GM18907 (cell line): ENCODE results near the gene REV3L.
"Not testable (repeated sequence)": the region's sequence is repeated elsewhere in the genome, so short reads cannot be mapped to it uniquely, and the experiment has no call there.

ENCODE experiments used
- ATAC-seq: cut with Tn5 transposase; IDR thresholded peaks from one replicate; pipeline ENCODE4 v1.9.1; 2021; ENCODE audit warnings: mild to moderate bottlenecking, moderate library complexity; ENCODE audit not compliant: unreplicated experiment

REV3L gene

DNA sequence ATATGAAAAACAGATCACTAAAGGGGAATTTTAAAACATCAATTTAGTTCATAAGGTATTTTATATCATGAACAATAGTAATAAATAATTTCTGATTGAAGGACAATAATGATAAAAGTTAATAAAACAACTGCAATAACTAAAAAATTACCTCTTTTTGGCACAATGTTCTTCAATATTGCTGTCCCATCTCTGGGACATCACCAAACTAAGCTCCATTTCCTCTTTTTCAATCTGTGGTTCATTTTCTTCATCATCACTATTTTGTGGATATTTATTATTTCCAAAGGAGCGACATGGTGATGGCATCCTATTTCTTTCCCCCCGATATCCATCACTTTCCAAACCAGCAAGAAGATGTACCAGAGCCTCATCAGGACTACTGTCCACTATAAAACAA is 103.2 kb downstream of the REV3L start:
- no peak for ATAC-seq

GRCh38 chr6:111379302-111379701 is 103.7 kb downstream of the REV3L start:
- no peak for ATAC-seq

GRCh38 chr6:111377558-111378120 is 105.4 kb downstream of the REV3L start:
- ATAC-seq = no peak

DNA sequence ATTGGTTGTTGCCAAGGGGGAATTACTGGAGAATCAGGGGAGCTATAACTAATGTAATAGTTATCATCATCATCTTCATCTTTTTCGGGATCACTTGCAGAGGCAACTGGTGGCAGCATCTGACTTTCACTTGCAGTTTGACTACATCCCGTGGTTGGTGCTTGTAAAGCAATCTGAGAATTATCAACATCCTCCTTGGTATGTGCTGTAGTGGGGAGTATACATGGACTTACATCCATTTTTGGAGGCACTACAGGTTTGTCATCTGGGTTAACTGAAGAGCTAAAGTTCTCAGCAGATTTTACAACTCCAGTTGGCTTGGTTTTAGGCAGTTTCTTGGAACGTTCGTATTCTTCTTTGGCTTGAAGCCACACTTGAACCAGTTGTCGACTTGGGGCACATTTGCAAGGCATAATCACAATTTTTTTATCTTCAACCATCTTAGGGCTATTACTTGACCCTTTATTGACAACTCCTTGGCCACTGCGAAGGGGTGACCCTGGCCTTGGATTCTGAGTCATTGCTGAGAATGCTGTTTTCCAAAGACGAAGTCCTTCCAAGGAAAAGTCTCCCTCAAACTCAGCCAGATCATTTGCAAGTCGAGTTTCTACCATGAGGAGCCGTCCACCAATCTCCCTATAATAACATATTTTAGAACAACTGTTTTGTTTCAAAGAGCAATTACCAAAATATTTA is 115.5 kb downstream of the REV3L start:
- peak; percentile 75 for ATAC-seq

DNA sequence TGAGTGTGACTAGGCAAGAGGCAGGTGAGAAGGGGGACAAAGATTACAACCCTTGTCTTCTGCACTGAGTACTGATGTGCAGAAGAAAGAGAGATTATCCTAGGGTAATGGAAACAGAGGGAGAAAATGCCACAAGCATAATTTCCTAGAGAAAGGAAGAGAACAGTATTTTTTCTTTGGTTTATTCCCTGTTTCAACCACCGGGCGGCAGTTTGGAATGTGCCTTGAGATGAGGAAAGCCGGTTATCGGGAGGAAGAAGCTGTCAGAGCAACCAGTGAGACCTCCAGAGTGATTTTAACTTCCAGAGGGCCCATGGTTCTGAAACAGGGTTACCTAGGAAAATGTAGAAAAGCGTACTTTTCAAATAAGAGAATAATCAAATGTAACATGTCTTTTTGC is 121.4 kb downstream of the REV3L start:
- no peak for ATAC-seq

- ATAC-seq = peak; percentile 50
These were observed 124.6 kb downstream of the REV3L start for GRCh38 chr6:111358454-111358853.

DNA sequence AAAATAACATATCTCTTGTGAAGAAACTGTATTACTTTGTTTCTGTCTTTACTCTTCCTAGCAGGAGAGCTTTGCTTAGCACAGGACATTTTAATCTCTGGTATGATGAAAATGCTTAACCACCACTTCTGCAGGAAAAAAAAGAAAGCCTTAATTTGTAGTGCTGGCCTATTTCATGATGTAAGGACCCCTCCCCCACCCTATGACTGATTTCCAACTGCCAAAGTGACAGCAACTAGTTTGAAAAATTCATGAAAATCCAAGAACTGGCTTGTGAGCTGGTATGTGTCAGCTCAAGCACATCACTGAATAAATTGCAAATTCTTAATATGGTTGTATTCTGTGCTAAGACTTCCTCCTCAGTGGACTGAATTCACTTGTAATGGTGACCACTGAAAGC is 125.3 kb downstream of the REV3L start:
- no peak for ATAC-seq

DNA sequence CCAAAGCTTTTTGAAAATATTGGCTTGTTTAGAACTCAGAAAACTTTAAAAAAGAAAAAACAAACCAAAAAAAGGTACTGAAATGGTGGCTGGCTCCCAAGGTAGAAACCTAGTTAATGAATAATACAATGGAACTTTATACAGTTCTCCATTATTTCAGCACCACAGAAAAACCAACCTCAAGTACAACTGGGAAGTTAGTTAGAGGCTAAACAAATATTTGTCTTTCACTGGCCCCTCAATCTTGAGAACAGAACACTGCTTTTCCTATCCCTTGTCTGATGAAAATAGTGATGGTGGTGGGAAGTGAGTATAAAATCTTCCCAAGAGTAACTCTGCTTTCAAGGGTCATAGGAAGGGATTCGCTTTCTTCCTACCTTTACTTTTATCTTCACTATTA is 126.5 kb downstream of the REV3L start:
- no peak for ATAC-seq

GRCh38 chr6:111354758-111355555 is 128.1 kb downstream of the REV3L start:
- ATAC-seq = no peak

DNA sequence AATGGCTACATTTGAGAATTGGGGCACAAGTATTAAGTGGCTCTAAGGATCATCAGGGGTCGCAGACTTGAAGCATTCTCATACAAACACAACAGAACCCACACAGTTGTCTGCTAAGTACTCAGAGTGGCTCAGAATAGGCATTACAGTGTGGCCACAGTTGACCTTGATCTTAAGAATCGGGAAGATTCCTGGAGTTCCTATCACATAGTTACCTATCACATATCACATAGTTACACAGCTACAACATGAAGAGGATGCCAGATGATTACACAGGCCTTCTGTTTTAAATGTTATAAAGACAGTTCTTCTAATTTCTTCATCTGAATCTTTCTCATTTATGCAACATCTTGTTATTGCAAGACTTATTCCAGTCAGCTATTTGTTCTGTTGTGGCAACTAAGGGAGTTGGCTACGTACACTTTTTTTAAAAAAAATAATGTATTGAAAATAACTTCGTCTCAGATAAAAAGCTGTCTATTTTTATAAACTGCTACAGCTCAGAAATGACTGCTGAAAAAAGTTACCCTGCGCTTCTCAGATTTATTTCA is 129.0 kb downstream of the REV3L start:
- ATAC-seq = no peak

- no peak for ATAC-seq
These were observed 135.4 kb downstream of the REV3L start for GRCh38 chr6:111347589-111347988.

GRCh38 chr6:111342913-111343312 is 140.1 kb downstream of the REV3L start:
- ATAC-seq = no peak

DNA sequence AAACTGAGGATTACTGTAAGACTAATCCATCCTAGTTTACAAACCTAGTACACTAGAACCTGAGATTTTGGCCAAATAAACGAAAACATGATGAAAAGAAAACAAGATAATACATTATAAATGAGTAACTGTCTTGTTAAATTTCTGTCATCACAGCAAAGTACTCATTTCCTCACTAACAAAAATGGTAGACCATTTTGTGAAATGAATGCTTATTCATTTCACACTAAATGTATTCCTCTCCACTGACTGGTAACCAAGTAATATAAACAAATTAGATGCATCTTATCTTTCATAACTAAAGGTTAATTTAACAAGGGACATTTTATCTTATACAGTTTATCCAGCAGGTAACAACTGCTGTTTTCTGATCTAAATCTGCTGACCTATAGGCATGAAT is 143.7 kb downstream of the REV3L start:
- ATAC-seq = peak; percentile 39

- ATAC-seq = peak; percentile 99
These were observed 144.2 kb downstream of the REV3L start for GRCh38 chr6:111338843-111339242.

DNA sequence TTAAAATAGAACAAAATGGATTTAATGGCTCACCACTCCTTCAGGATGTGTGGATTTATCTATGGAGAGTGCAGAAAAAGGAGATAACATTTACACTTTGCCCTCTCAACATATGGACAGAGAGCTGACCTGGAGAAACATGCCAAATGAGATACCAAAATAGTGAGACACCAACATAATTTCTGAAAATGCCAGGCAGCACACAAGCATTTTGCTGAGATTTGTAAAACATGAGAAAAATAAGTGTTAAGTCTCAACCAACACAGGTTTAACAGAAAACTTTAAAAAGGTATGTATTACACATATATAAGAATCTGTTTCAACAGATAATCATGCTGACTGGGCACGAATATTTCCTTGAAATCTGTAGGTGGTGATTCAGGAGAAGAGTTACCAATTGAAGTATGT is 145.2 kb downstream of the REV3L start:
- ATAC-seq = no peak

- peak; percentile 83 for ATAC-seq
These were observed 153.0 kb downstream of the REV3L start for GRCh38 chr6:111329882-111330633.

DNA sequence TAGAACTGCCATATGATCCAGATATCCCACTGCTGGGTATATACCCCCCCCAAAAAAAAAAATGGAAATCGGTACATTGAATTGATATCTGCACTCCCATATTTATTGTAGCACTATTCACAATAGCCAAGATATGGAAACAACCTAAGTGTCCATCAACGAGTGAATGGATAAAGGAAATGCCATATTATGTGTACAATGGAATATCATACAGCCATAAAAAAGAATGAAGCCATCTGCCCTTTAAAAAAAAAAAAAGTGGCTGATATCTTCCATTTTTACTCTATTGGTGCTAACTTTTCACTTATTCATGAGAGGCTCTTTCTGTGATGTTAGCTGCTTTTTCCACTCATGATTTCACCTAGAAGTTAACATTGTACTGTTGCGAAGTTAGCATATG is 156.5 kb downstream of the REV3L start:
- no peak for ATAC-seq

- ATAC-seq = no peak
These were observed 160.9 kb downstream of the REV3L start for GRCh38 chr6:111322145-111322544.

GRCh38 chr6:111307950-111308349 is 175.1 kb downstream of the REV3L start:
- ATAC-seq = not testable (repeated sequence)

GRCh38 chr6:111307275-111307858 is 175.7 kb downstream of the REV3L start:
- no peak for ATAC-seq
